SK-N-MC (cell line): ENCODE data around the gene SOD1.

Experiments used
- DNase-seq: peaks from one replicate; pipeline ENCODE4 v3.0.0-alpha.2; 2011; ENCODE audit warnings: low read depth, low spot score
- H3K27ac ChIP-seq: fragments of 200-600 bp; sonication (generic); 2 replicates; pipeline ENCODE4 v1.5.1; 2016; ENCODE audit warnings: mixed run types
- H3K36me3 ChIP-seq: fragments of 200-600 bp; sonication (generic); 2 replicates; pipeline ENCODE4 v1.6.1; 2017; ENCODE audit warnings: antibody characterized with exemption, low read length, mixed read lengths; ENCODE audit not compliant: insufficient read depth
- H3K4me3 ChIP-seq: fragments of 200-600 bp; sonication (generic); 2 replicates; pipeline ENCODE4 v1.5.1; 2016
- H3K9ac ChIP-seq: fragments of 200-600 bp; sonication (generic); 2 replicates; pipeline ENCODE4 v1.8.0; 2017; ENCODE audit warnings: mixed run types, mixed read lengths; ENCODE audit not compliant: insufficient read length
- H3K9me3 ChIP-seq: fragments of 200-600 bp; sonication (generic); 2 replicates; pipeline ENCODE4 v1.6.1; 2017; ENCODE audit warnings: low read depth, mild to moderate bottlenecking, antibody characterized with exemption, low read length, moderate library complexity, mixed read lengths
- EZH2 ChIP-seq: fragments of 200-600 bp; sonication (generic); IDR thresholded peaks from one replicate; pipeline ENCODE4 v1.6.1; 2017; ENCODE audit warnings: antibody characterized with exemption
- FOXP2 ChIP-seq: optimal IDR thresholded peaks from 2 replicates; pipeline ENCODE3; 2011; ENCODE audit warnings: mild to moderate bottlenecking, moderate library complexity; ENCODE audit not compliant: insufficient read depth; ENCODE audit errors: extremely low read length, control extremely low read depth
- POLR2AphosphoS5 ChIP-seq: IDR thresholded peaks from 2 replicates; pipeline ENCODE4 v1.6.1; 2012; ENCODE audit warnings: mild to moderate bottlenecking, low read depth, low read length, borderline replicate concordance

Gene SOD1

GRCh38 chr21:31684918-31685317, 25.4 kb downstream of the SOD1 start:
- Histone ChIP-seq H3K9ac (no peak overlapping the region), H3K4me3 (no peak overlapping the region), H3K27ac (no peak overlapping the region), H3K36me3 (peaks cover 91% of the 10 kb centered on the region), H3K9me3 (no peaks in the 10 kb centered on the region)
- DNase-seq: no peak
- TF ChIP-seq EZH2 (no peak), FOXP2 (no peak), POLR2AphosphoS5 (no peak)

DNA sequence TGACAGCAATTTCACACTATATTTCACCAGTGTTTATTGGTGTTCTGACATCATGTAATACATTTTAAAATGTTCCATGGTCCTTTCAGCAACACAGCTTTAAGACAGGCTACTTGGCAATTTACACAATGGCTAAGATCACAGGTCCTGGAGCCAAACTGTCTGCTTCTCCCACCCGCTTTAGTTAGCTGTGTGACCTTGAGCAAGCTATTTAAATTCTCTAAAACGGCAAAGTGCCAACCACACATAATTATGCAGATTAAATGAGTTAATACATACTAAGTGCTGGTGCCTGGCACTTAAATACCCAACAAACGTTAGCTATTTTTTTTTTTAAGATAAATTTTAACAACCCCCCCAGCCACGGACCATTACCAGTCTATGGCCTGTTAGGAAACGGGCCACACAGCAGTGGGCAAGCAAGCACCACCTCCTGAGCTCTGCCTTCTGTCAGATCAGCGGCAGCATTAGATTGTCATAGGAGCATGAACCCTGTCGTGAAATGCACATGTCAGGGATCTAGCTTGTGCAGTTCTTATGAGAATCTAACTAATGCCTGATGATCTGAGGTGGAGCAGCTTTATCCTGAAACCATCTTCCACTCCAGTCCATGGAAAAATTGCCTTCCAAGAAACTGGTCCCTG, 26.9 kb downstream of the SOD1 start:
- TF ChIP-seq FOXP2 (no peak), EZH2 (no peak), POLR2AphosphoS5 (no peak)
- Histone ChIP-seq H3K9me3 (no peaks in the 10 kb centered on the region), H3K36me3 (peaks cover 92% of the 10 kb centered on the region), H3K4me3 (no peak overlapping the region), H3K9ac (no peak overlapping the region), H3K27ac (no peak overlapping the region)
- DNase-seq: no peak

DNA sequence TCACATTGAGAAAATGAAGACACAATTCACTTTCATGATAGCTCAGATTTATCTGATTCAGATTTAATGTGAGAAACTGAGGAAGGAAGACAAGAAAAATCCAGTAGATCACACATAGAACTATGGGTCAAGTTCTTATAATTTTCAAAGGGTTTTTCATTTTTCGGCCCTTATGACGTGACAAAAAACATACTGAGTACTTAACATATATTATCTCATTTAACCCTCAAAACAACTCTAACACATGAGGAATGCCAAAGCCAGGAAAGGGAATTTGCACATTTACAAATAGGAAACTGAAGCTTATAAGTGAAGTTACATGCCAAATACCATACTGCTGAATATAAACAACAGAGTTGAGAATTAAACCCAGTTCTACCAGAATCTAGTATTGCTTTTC, 27.6 kb downstream of the SOD1 start:
- Histone ChIP-seq H3K27ac (no peak overlapping the region), H3K9me3 (no peaks in the 10 kb centered on the region), H3K4me3 (no peak overlapping the region), H3K36me3 (peaks cover 92% of the 10 kb centered on the region), H3K9ac (no peak overlapping the region)
- TF ChIP-seq EZH2 (no peak), FOXP2 (no peak), POLR2AphosphoS5 (no peak)
- no peak for DNase-seq

DNA sequence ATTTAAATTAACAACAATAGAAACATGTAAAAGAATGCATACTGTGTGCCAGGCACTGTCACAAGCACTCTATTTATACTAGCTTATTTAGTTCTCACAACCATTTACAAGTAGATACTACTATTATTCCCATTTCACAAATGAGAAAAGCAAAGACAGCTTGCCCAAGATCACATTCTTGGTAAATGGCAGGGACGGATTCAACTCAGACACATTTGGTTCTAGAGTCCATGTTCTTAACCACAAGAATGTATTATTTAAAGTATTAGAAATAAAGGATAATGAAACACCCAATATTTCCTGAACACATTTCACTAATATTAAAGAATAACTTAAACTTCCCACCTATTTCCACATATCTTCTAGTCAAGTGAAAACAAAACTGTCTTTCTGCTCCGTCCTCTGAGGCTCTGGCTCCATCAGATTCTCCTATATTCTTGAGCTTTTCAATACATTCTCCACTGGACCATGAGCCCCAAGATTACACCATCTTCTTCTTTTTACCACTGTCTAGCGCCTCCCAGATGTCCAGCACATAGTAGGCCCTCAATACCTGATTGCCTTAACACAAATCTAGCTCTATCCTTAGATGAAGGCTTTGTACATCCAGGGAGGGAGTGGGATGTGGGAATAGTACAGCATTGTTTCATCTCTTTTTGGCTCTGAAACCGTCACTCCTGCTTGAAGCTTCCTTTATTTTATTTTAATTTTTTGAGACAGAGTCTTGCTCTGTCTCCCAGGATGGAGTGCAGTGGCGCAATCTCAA, 29.3 kb downstream of the SOD1 start:
- Histone ChIP-seq H3K27ac (no peak overlapping the region), H3K36me3 (peaks cover 92% of the 10 kb centered on the region), H3K9ac (no peak overlapping the region), H3K9me3 (no peaks in the 10 kb centered on the region), H3K4me3 (no peak overlapping the region)
- DNase-seq: no peak
- TF ChIP-seq EZH2 (no peak), FOXP2 (no peak), POLR2AphosphoS5 (no peak)

GRCh38 chr21:31693222-31693621, 33.7 kb downstream of the SOD1 start:
- TF ChIP-seq POLR2AphosphoS5 (no peak), FOXP2 (no peak)
- Histone ChIP-seq H3K27ac (no peak overlapping the region), H3K36me3 (peaks cover 92% of the 10 kb centered on the region), H3K4me3 (no peak overlapping the region), H3K9ac (no peak overlapping the region), H3K9me3 (no peaks in the 10 kb centered on the region)
- DNase-seq: no peak

DNA sequence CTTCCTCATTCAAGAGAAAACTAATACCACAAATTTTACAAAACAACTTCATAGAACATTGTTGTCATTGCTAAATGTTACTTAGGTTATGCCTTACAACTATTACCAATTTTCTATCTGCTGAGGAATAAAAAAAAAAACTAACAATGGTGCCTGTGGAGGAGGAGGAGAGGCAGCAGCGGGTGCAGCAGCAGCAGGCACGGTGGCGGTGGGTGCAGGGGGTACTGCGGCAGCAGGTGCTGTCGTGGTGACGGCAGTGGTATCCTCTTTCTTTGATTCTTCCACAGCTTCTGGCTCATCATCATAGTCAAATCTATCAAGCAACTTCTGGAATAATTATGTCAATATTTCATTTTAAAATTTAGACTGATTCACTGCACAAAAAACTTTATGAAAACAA, 36.9 kb downstream of the SOD1 start:
- Histone ChIP-seq H3K36me3 (peaks cover 94% of the 10 kb centered on the region), H3K27ac (no peak overlapping the region), H3K9ac (no peak overlapping the region), H3K4me3 (no peak overlapping the region), H3K9me3 (no peaks in the 10 kb centered on the region)
- no peak for DNase-seq
- no peak for TF ChIP-seq EZH2
- TF ChIP-seq POLR2AphosphoS5: no peak

- H3K27ac ChIP-seq: no peak overlapping the region
- no peak for DNase-seq
- TF ChIP-seq FOXP2 (no peak), EZH2 (no peak), POLR2AphosphoS5 (no peak)
- no peaks in the 10 kb centered on the region for H3K9me3 ChIP-seq
- peaks cover 94% of the 10 kb centered on the region for H3K36me3 ChIP-seq
- no peak overlapping the region for H3K9ac ChIP-seq
- H3K4me3 ChIP-seq: no peak overlapping the region
These were observed 39.0 kb downstream of the SOD1 start for GRCh38 chr21:31698461-31698860.

DNA sequence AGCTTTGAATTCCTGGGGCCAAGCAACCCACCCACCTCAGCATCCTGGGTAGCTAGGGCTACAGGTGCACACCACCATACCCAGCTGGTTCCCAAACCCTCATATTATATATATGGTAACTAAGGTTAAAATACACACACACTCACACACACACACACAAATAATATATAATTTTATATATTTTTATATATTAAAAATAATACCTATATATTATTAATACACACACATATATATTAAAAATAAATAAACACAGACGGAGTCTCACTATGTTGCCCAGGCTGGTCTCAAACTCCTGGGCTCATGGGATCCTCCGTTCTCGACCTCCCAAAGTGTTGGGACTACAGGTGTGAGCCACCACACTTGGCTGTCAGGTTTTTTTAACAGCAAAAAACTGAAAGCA, 40.5 kb downstream of the SOD1 start:
- Histone ChIP-seq H3K27ac (no peak overlapping the region), H3K36me3 (peaks cover 86% of the 10 kb centered on the region), H3K9me3 (no peaks in the 10 kb centered on the region), H3K9ac (no peak overlapping the region), H3K4me3 (no peak overlapping the region)
- no peak for TF ChIP-seq POLR2AphosphoS5
- no peak for TF ChIP-seq EZH2
- TF ChIP-seq FOXP2: no peak
- DNase-seq: no peak
